T47D (cell line): ENCODE measurements around the gene CCDC142.
"Not testable (repeated sequence)": the region's sequence is repeated elsewhere in the genome, so short reads cannot be mapped to it uniquely, and the experiment has no call there.

Experiments used
- DNase-seq, 2 experiments: peaks; one replicate each; pipeline versions ENCODE4 v3.0.0 to v3.0.0-alpha.2; 2011 to 2012; ENCODE audit warnings: low read depth in 1 of 2, low spot score in 1 of 2
- JUND ChIP-seq: IDR thresholded peaks from 2 replicates; pipeline ENCODE4 v1.6.1; 2012; ENCODE audit warnings: low read depth
- in situ Hi-C: cut with HindIII; loops from 2 replicates; pipeline ENCODE4 v1.10.0; 2016; ENCODE audit warnings: low sequenced_read_pairs, low pct_unique_long_range_greater_than_20kb

CCDC142 gene

DNA sequence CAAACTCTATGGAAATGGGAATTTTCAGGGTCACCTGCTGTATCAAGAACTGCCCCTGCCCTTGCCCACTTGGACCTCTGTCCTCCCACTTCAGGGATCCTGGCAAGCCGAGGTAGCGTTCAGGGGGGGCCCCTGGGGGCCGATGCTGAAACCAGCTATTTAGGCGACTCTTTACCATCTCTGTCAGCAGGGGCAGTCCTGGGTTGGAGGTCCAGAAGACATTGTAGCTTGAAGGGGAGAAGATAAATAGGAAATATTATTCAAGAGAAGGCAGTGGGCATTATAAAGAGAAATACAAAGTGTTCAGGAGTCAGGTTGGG, 20.1 kb downstream of the CCDC142 start:
- in situ Hi-C loops = no loop called here
- DNase-seq = no peak
- TF ChIP-seq JUND = no peak

DNA sequence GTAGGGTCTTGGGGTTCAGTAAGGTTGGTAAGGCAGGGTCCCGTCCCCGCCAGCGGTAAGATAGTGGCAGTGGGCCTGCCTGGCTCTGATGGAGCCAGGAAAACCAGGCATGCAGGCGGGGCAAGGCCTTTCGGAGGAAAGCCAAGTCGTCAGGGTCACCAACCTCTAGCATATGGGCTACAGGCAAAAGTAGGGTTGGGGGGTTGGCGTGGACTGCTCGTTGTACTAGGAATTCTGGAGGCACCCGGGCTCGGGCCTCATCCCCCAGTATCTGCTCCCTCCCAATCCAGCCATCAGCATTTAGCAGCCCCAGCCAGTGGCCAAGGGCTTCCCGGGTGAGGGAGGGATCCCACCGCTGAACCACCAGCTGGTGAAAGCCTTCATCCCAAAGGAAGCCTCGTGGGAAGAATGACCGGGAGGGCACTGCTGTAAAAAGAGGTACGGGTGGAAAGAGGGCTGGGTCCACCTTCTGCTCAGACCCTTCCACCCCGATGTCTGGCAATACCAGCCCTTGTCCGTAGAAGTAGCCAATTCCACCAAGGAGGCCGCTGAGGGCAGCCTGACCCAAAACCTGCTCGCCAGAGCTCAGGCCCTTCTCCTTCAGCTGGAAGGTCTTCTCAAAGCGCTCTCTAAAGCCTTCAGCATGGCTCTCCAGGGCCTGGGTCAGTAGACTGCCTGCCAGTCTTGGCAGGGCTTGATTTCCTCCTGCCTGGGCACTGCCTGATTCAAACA, 20.6 kb downstream of the CCDC142 start:
- DNase-seq = no peak
- in situ Hi-C loops = no loop called here
- no peak for TF ChIP-seq JUND

DNA sequence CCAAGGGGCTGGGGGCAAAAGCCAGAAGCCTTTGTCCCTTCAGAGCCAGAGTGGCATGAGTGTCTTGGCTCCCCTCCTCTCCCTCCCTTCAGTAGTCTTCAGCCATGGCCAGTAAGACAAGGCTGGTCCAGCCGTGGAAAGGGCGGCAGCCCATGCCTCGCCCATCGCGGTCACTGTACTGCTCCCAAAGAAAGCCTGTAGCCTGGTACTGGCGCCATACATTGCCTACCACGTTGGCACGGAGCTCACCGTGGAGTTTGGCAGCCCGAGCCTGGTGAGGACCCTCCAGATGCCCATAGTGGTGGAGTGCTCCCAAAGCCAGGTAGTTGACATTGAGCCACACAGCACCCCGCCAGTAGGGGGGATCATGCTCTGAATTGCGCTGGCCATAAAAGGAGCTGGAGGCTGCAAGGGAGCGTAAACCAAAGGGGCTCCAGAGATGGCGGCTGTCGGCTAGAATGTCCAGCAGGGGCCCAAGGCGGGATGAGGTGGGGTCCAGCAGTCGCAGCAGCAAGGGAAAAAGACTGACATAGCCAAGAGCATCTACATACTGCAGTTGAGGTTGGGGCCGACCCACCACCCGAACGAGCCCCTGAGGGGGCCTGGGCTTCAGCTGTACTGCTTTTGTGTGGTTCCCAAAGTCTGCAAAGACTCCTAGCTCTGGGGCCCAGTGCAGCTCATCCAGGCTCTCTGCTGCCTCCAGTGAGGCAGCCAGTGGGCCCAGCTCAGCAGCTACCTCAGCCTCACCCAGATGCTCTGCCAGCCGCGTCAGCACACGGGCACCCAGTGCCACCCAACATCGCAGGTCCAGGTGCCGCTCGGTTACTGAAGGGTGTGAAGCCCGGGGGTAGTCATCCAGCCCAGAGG, 21.4 kb downstream of the CCDC142 start:
- in situ Hi-C loops = no loop called here
- DNase-seq = peak in 1 of 2 experiments; percentile 29
- no peak; the same call in 1 of the 2 replicates for TF ChIP-seq JUND

DNA sequence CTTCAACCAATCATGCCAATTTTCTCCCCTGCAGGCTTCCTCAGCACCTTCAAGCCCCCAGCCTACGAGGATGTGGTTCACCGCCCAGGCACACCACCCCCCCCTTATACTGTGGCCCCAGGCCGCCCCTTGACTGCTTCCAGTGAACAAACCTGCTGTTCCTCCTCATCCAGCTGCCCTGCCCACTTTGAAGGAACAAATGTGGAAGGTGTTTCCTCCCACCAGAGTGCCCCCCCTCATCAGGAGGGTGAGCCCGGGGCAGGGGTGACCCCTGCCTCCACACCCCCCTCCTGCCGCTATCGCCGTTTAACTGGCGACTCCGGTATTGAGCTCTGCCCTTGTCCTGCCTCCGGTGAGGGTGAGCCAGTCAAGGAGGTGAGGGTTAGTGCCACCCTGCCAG, 22.6 kb downstream of the CCDC142 start:
- DNase-seq, in situ Hi-C loops: not testable (repeated sequence)

DNA sequence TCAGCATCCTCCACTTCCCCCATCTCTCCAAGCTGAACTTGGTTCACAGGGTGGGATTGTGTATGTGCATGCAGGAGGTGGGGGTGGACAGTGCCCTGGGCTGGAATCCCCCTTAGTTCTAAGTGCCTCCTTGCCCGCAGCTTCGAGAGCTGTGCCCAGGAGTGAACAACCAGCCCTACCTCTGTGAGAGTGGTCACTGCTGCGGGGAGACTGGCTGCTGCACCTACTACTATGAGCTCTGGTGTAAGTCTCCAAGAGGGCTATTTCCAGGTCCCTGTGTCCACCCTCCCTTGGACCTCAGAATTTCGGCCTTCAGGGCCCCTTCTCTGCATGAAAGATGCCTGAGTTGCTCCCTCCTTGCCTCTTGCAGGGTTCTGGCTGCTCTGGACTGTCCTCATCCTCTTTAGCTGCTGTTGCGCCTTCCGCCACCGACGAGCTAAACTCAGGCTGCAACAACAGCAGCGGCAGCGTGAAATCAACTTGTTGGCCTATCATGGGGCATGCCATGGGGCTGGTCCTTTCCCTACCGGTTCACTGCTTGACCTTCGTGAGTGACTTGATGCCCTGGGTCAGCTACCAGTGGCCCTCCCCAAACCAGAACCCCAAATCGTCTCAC, 23.2 kb downstream of the CCDC142 start:
- in situ Hi-C loops, DNase-seq: not testable (repeated sequence)

DNA sequence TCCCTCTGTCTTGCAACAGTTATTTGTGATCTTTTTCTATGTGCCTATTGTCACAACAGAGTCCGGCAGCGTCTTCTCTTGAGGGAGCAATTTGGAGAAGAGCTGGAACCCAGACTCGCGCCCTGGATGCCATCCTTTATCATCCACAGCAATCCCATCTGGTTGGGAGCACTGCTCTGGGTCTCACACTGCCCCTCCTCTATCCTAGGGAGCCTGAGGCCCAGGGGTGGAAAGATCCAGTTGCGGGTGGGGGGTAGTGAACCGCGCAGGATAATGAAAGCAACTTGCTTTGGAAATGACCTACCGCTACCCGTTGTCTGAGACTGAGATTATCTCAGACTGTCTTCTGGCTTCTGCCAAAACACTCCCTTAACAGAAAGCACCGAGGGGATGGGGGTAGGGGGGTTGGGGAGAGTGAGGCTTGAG, 23.8 kb downstream of the CCDC142 start:
- no peak for DNase-seq
- no peak for TF ChIP-seq JUND
- in situ Hi-C loops = no loop called here

DNA sequence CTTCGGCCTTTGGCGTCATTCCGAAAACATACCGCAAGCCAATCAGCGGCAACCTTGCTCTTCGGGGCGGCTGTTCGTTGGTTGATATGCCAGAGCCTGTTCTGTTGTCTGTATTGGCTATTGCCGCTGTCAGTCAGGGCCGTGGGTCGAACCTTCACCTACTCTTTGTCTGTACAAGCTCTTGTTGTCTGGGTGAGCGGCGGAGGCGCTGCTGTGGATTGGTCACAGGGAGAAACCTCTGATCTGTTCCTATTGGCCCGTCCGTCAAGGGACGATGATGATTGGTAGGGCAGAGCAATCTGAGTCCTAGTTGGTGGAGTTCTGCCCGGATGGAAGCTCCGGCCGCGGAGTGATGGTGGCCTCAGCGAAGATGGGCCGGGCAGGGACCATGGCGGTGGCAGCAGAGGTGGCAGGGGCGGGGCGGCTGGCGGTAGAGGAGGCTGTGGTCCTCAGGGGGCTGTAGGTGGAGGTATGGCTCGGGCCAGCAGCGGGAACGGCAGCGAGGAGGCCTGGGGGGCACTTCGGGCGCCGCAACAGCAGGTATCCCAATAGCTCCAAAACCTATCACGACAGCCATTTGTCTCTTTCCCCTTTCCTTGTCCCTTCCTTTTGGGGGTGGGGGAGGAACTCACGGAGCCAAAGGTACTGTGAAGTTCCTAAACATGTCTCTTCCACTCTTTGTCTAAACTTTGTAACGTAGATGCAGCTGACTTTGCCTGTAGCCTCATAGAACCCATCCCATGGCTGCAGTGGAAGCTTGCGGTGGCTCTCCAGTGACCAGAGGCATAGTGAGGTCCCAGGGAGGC, 24.5 kb downstream of the CCDC142 start, which contains the start of gene WBP1:
Gene WBP1, plus strand, starts transcription at position 307 of the 806 bp plus-strand sequence. Its CDS starts 165 bp downstream, at position 472.
- no peak for TF ChIP-seq JUND
- in situ Hi-C loops = no loop called here
- peak; percentile 90 to 100 for DNase-seq

DNA sequence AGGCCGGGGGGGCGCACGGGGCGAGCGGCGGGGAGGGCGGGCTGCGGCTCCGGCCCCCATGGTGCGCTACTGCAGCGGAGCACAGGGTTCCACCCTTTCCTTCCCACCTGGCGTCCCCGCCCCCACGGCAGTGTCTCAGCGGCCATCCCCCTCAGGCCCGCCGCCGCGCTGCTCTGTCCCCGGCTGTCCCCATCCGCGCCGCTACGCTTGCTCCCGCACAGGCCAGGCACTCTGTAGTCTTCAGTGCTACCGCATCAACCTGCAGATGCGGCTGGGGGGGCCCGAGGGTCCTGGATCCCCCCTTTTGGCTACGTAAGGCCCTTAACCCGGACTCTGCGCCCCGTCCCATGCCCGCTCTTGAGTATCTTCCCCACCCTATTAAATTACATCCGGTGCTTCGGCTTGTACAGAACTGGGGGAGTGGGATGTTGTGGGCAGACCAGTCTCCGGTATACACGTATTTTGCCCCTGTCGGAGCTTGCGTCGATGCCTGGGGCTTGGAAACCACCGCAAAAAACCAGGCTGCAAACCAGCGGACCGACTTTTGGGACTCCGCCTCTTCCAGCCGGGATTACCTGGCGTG, 25.2 kb downstream of the CCDC142 start:
- in situ Hi-C loops = no loop called here
- DNase-seq = peak; percentile 38 to 80

DNA sequence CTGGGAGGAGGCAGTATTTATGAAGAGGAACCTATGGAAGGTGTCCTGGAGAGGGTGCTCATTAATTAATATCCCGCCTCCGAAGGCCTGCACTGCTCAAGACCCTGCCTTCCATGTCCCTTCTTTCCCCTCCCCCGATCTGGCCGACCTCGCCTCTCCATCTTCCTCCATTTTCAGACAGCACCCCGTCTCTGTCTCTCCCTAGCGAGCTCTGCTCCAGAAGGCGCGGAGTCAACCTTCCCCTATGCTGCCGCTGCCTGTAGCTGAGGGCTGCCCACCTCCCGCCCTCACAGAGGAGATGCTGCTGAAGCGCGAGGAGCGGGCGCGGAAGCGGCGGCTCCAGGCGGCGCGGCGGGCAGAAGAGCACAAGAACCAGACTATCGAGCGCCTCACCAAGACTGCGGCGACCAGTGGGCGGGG, 25.7 kb downstream of the CCDC142 start:
- TF ChIP-seq JUND = no peak
- no peak for DNase-seq
- in situ Hi-C loops = no loop called here

More for the DNA sequence above, 25.2 kb downstream of the CCDC142 start:
- no peak for TF ChIP-seq JUND

DNA sequence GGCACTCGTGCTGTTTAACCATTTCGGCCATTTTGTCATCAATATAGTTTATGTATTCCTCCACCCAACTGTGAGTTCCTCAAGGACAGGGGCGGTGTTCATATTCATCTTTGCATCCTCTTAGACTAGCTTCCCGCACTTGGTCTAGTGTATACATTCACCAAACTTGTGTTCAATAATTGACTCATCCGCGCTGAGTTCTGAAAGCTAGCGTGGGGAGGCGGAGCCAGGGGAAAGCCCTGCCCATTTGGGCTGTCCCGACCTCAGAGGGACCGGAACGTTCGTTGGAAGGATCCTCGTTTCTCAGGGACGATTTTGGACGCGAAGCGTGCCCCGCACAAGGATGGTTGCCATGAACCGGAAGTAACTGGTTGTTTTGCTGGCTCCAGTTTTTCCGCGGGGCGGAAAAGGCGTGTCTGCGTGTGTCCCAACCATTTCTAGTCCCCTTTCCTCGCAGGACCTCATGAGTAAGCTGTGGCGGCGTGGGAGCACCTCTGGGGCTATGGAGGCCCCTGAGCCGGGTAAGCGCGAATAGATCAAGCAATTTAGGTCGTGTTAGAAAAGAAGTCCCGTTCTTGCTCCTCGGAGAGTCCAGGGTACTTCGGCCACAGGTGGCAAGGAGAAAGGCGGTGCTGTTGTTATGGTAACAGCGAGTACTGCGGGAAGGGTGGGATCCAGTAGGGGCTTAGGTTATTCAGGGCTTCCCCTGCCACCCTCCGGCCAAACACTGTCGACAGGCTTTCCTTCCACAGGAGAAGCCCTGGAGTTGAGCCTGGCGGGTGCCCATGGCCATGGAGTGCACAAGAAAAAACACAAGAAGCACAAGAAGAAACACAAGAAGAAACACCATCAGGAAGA, 27.9 kb downstream of the CCDC142 start, which contains the start of gene INO80B:
Gene INO80B, plus strand, starts transcription at position 434 of the 858 bp plus-strand sequence. Its CDS starts 30 bp downstream, at position 464.
- in situ Hi-C loops = no loop called here
- peak; percentile 59 to 97 for DNase-seq
- no peak for TF ChIP-seq JUND
